ENCODE measurements around the gene ZRSR2.

- TF ChIP-seq CTCF (IDR thresholded peaks at IDR 0.05) (no peak), POLR2A (IDR thresholded peaks at IDR 0.05) (no peak), EP300 (IDR thresholded peaks at IDR 0.05) (no peak)
Observed at GRCh38 chrX:15813416-15813815, 23.1 kb downstream of the ZRSR2 start.
